K562 (cell line): ENCODE data around the gene MYB. TPM values are rescaled to one million over a fixed set of nuclear protein-coding genes. Genes with fewer than 3 reads are reported as not detected.
A peak's percentile ranks its signal among the peaks of the same experiment; 100 is the strongest.

Experiments
- CBFA2T2 ChIP-seq: fragments of 450-650 bp; conservative IDR thresholded peaks from 2 replicates; pipeline ENCODE4 v1.6.1; 2017; ENCODE audit warnings: mild to moderate bottlenecking
- DMBX1 ChIP-seq: fragments of 250-450 bp; sonication (Bioruptor Pico); IDR thresholded peaks from 2 replicates; pipeline ENCODE4 v1.8.0; 2022; ENCODE audit warnings: inconsistent platforms, mild to moderate bottlenecking, moderate library complexity, borderline replicate concordance
- HNRNPH1 ChIP-seq: fragments of 200-400 bp; formaldehyde crosslinking; optimal IDR thresholded peaks from 2 replicates; pipeline ENCODE3; 2017; ENCODE audit warnings: low read depth, mild to moderate bottlenecking, low read length, moderate library complexity
- MAFK ChIP-seq: IDR thresholded peaks from 2 replicates; pipeline ENCODE4 v1.6.1; 2011; ENCODE audit warnings: low read length, improper control_type of control experiment
- NFE2 ChIP-seq: IDR thresholded peaks from 2 replicates; pipeline ENCODE4 v1.6.1; 2014; ENCODE audit warnings: antibody characterized with exemption, low read depth
- RAD51 ChIP-seq: fragments of 450-650 bp; IDR thresholded peaks from 2 replicates; pipeline ENCODE4 v1.7.1; 2016; ENCODE audit warnings: low read depth, mild to moderate bottlenecking, borderline replicate concordance
- REST ChIP-seq, 2 experiments: fragments of 450-650 bp; formaldehyde crosslinking in 1 of 2; IDR thresholded peaks; 2 replicates each; pipeline versions ENCODE4 v1.4.0 to v1.6.1; 2014 to 2020; ENCODE audit warnings: mild to moderate bottlenecking in 2 of 2, borderline replicate concordance in 1 of 2, low read depth in 1 of 2
- SIX5 ChIP-seq, 2 experiments: IDR thresholded peaks; 2 replicates each; pipeline ENCODE4 v1.6.1; 2011; ENCODE audit warnings: low read length in 2 of 2, borderline replicate concordance in 1 of 2, low read depth in 1 of 2, mild to moderate bottlenecking in 1 of 2, moderate library complexity in 1 of 2; ENCODE audit not compliant: insufficient read depth in 1 of 2
- SPI1 ChIP-seq: IDR thresholded peaks from 2 replicates; pipeline ENCODE4 v1.6.1; 2011; ENCODE audit warnings: low read depth, low read length, control low read depth, borderline replicate concordance
- TAL1 ChIP-seq: fragments of 450-650 bp; IDR thresholded peaks from 2 replicates; pipeline ENCODE4 v1.6.1; 2016; ENCODE audit warnings: mild to moderate bottlenecking
- TEAD1 ChIP-seq, 2 experiments: fragments of 450-650 bp in 1 of 2; sonication (generic) in 1 of 2; formaldehyde crosslinking; IDR thresholded peaks; 2 replicates each; pipeline versions ENCODE4 v1.4.0 to v1.8.0; 2020 to 2022; ENCODE audit warnings: mild to moderate bottlenecking in 2 of 2, missing genetic modification reagents in 1 of 2
- ZBED1 ChIP-seq: IDR thresholded peaks from 2 replicates; pipeline ENCODE4 v1.6.1; 2014
- ZC3H8 ChIP-seq: fragments of 450-650 bp; IDR thresholded peaks from 2 replicates; pipeline ENCODE4 v1.6.1; 2017
- ZNF175 ChIP-seq: fragments of 200-800 bp; sonication (Bioruptor generic); IDR thresholded peaks from 2 replicates; pipeline ENCODE4 v1.6.1; 2016; ENCODE audit warnings: low read depth, mild to moderate bottlenecking, missing genetic modification characterization, missing compliant biosample characterization
- ZNF639 ChIP-seq, 2 experiments: fragments of 200-800 bp in 1 of 2; sonication (Bioruptor generic) in 1 of 2; sonication (generic) in 1 of 2; formaldehyde crosslinking in 1 of 2; IDR thresholded peaks in 1 of 2; conservative IDR thresholded peaks in 1 of 2; 2 replicates each; pipeline versions ENCODE4 v1.5.0 to v1.6.1; 2016 to 2020; ENCODE audit warnings: missing compliant biosample characterization in 1 of 2, missing genetic modification characterization in 1 of 2, missing genetic modification reagents in 1 of 2
- polyA plus RNA-seq, 8 experiments: library from polyadenylated mRNA; depleted of rRNA in 4 of 8; stranded (reverse) in 5 of 8; unstranded in 3 of 8; fragments of >200 nt; fragmentation: Nextera tagmentation in 2 of 8; fragmentation: Illumina TruSeq in 1 of 8; extraction: Ambion mirVana in 2 of 8; extraction: Trizol in 1 of 8; gene quantifications; 2 replicates each; pipeline versions ENCODE4 v1.2.1 to v1.2.3, GENCODE V29; 2011 to 2014; ENCODE audit warnings: inconsistent platforms in 1 of 8, missing spikeins in 1 of 8
- total RNA-seq, 7 experiments: library from RNA; depleted of rRNA in 6 of 7; stranded (reverse); fragments of >200 nt in 6 of 7; fragmentation: Illumina TruSeq in 2 of 7; extraction: Trizol in 2 of 7; gene quantifications; 2 replicates each; pipeline versions ENCODE4 v1.2.1 to v1.2.3, GENCODE V29; 2011 to 2021; ENCODE audit warnings: low replicate concordance in 1 of 7
- TF ChIP-seq, protein P1 (sequence below), 2 experiments: IDR thresholded peaks; 2 replicates each; pipeline ENCODE4 v1.6.1; 2011; ENCODE audit warnings: borderline replicate concordance in 1 of 2, control low read depth in 1 of 2, low read depth in 1 of 2, low read length in 1 of 2, mild to moderate bottlenecking in 1 of 2, mixed read lengths in 1 of 2, moderate library complexity in 1 of 2; ENCODE audit not compliant: insufficient read depth in 1 of 2, insufficient read length in 1 of 2, poor library complexity in 1 of 2, severe bottlenecking in 1 of 2; ENCODE audit errors: extremely low read depth in 1 of 2

MYB gene
- total and polyA plus RNA-seq, 9 of the 15 experiments (the other 6 are each of a cell fraction or from before 2014, with no cell fraction given): 35.8 to 218 (median 140) TPM

DNA sequence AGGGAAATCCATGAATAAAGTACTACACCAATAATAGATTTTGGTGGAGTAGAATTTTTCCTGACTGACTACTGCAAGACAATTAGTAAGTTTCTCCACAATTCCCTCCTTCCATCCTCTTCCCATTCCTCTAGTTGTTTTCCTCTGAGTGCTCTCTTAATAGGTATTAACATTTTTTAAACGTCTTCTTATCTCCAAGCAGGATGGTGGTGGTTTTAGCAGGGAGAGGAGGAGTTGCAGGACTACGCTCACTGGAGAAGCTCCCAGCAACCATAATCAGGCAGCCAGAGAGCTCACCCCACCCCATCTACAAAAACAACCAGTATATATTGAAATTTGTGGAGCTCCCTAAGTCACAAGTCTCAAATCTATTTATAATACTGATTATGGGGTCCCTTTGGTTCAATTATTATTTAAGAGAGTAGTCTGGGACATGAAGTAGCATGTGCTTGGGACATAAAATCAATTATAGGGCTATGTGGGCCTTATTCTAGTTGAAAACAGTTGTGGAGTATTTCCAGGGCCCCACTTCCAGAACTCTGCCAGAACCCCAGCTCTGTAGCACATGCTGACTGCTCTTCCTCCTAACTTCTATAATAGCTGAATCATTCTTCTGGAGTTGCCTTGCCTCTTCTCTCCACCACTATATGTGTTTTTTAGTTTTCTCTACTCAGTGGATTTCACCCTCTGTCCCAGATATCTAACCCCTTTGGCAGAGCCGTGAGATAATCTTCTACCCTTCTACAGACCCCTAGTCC is 49.8 kb downstream of the MYB start (continued):
- TF ChIP-seq ZNF639 (CRISPR knock-in tag; conservative IDR thresholded peaks at IDR 0.05 in 1 of 2, IDR thresholded peaks at IDR 0.05 in 1 of 2) (peak in 1 of 2 experiments; percentile 69; a peak in 2 of 4 replicates), HNRNPH1 (no peak), ZBED1 (no peak), REST (IDR thresholded peaks at IDR 0.05; ENCODE audit: borderline replicate concordance) (0 out of 2 replicates have a peak, but pooled peaks have one; percentile 18), REST (CRISPR knock-in tag; IDR thresholded peaks at IDR 0.05; ENCODE audit: low read depth) (no peak), MAFK (peak; percentile 63; the same call in 1 of the 2 replicates), TAL1 (no peak), RAD51 (no peak), TEAD1 (CRISPR knock-in tag; IDR thresholded peaks at IDR 0.05) (no peak), NFE2 (peak; percentile 93), SPI1 (peak; percentile 16; the same call in 1 of the 2 replicates), ZC3H8 (no peak), ZNF175 (CRISPR knock-in tag) (0 out of 2 replicates have a peak, but pooled peaks have one; percentile 57), SIX5 (IDR thresholded peaks at IDR 0.05; ENCODE audit: borderline replicate concordance in 1 of 2, insufficient read depth in 1 of 2, low read depth in 1 of 2, low read length in 2 of 2) (no peak), CBFA2T2 (no peak), DMBX1 (CRISPR knock-in tag) (0 out of 2 replicates have a peak, but pooled peaks have one; percentile 47)
- TF ChIP-seq, protein P1, sequence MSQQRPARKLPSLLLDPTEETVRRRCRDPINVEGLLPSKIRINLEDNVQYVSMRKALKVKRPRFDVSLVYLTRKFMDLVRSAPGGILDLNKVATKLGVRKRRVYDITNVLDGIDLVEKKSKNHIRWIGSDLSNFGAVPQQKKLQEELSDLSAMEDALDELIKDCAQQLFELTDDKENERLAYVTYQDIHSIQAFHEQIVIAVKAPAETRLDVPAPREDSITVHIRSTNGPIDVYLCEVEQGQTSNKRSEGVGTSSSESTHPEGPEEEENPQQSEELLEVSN (IDR thresholded peaks at IDR 0.05; ENCODE audit: borderline replicate concordance in 1 of 2, extremely low read depth in 1 of 2, insufficient read depth in 1 of 2, insufficient read length in 1 of 2, low read depth in 1 of 2, low read length in 1 of 2, poor library complexity in 1 of 2, severe bottlenecking in 1 of 2): peak in 1 of 2 experiments; percentile 51
